SK-MEL-5 (cell line): ENCODE data around the gene PODNL1. TPM values are rescaled to one million over a fixed set of nuclear protein-coding genes. Genes with fewer than 3 reads are reported as not detected.

ENCODE experiments used
- DNase-seq: peaks from one replicate; pipeline ENCODE4 v3.0.0-alpha.2; 2016; ENCODE audit warnings: low read depth, low spot score
- in situ Hi-C: cut with HindIII; loops from 2 replicates; pipeline ENCODE4 v1.10.0; 2016; ENCODE audit warnings: low sequenced_read_pairs, high pct_unique_total_duplicates, low pct_unique_long_range_greater_than_20kb
- polyA plus RNA-seq, 2 experiments: library from polyadenylated mRNA; depleted of rRNA; stranded (reverse); fragments of >200 nt; gene quantifications; 2 replicates each; pipeline ENCODE4 v1.2.3, GENCODE V29; 2015
- total RNA-seq: library from RNA; depleted of rRNA; stranded (reverse); fragments of >200 nt; shearing (Covaris generic); gene quantifications from 2 replicates; pipeline ENCODE4 v1.2.3, GENCODE V29; 2014; rRNA removed

PODNL1 gene, protein sequence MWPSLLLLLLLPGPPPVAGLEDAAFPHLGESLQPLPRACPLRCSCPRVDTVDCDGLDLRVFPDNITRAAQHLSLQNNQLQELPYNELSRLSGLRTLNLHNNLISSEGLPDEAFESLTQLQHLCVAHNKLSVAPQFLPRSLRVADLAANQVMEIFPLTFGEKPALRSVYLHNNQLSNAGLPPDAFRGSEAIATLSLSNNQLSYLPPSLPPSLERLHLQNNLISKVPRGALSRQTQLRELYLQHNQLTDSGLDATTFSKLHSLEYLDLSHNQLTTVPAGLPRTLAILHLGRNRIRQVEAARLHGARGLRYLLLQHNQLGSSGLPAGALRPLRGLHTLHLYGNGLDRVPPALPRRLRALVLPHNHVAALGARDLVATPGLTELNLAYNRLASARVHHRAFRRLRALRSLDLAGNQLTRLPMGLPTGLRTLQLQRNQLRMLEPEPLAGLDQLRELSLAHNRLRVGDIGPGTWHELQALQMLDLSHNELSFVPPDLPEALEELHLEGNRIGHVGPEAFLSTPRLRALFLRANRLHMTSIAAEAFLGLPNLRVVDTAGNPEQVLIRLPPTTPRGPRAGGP
- total RNA-seq = not detected in 2 replicates
- polyA plus RNA-seq (2015; cell fraction: cytosol; rRNA removed) = 0.30 and 1.6 TPM in 2 replicates
- 0.27 TPM in 1 of 2 replicates, not detected in the other for polyA plus RNA-seq (2015; cell fraction: nucleus; rRNA removed)

DNA sequence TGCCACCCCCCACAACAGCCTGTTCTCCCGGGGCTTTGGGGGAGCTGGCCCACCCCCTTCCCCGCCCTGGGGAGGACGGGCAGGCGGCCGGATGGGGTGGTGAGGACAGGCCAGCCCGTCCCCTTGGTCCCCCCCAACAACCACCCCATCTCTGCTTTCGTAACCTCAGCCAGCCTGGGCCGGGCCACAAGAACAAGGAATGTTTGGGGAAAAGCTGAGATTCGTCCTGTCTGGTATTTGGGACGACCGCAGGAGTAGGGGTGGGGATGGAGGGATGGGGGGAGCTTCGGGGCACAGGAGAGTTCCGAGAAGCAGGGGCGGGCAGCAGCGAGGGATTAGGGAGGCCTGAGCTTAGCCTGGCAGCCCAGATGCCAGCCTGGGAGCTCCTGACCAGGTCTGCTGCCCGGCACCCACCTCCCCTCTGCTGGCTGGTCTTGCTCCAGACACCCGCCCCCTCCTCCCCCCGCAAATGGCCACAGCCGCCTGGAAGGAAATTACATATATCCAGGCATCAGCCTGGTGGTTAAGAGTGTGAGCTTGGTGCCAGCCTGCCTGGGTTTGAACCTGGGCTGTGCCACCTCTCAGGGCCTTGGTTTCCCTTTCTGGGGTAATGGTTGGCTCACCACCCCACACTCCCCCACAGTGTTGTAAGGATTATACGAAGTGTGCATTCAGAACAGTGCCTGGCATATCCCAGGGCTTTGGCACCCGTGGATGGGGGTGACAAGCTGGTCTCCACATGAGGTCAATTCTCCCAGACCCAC, at the start of gene PODNL1:
PODNL1 (minus strand) TSS at position 117 of the 764 bp plus-strand sequence. CDS start 236 bp downstream, outside the sequence.
- no peak for DNase-seq
- in situ Hi-C loops = no loop called here

DNA sequence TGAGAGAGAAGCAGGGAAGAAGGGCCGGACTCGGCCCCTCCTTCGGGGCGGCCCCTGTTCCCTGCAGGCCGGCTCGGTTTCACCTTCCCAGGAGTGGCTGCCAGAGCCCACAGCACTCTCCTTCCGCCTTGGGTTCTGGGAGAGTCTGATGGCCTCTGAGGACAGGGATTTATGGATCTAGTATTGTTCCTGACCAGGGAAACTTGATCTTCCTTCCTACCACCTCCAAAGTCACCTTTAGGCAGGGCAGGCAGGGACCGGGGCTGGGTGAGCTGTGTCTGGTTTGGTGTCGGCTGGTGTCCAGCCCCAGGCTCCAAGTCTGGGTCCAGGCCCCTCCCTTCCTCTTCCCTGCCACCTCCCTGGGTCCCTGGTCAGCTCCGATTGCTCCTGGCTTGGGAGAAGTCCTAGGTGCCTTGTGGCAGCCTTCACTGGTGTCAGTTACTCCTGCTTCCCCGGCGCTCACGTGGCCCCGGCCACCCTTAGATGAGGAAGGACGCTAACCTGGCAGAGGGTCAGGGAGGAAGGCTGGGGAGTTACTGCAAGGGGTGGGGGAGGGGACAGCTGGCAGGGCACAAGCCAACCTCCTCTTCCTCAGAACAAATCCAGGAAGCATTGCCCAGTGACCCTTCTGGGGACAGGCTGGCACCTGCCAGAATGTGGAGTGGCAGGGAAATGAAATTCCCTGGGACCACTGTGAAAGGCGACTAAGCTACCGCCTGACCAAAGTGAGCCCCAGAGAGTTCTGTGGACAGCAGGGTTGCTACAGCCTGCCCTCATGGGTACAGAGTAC, 49.1 kb upstream of the PODNL1 start:
- in situ Hi-C loops = no loop called here

DNA sequence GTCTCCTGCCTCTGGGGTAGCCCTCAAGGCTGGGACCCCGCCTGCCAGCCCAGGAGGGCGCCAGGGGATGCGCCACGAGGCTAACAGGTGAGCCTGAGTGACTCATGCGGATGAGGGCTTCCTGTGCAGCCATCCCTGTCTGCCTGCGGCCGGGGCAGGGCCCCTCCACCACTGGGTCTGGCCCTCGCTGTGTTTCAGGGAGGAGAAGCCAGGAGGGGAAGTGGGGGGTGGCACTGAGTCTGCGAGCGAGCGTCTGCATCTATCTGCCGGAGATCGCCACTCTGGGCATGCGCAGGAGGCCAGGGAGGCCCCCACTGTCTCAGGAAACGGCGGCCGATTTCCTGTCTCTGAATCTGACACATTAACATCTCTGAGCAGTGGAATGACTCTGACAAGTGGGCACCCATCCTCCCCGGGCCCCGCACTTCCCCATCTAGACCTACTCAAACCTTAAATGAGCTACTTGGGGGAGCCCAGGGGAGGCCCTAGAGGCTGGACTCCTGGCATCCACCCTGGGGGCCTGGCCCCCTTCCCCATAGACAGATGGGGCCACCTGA, 48.2 kb upstream of the PODNL1 start:
- in situ Hi-C loops = no loop called here
- no peak for DNase-seq

More for the DNA sequence above, 49.1 kb upstream of the PODNL1 start:
- DNase-seq = no peak

DNA sequence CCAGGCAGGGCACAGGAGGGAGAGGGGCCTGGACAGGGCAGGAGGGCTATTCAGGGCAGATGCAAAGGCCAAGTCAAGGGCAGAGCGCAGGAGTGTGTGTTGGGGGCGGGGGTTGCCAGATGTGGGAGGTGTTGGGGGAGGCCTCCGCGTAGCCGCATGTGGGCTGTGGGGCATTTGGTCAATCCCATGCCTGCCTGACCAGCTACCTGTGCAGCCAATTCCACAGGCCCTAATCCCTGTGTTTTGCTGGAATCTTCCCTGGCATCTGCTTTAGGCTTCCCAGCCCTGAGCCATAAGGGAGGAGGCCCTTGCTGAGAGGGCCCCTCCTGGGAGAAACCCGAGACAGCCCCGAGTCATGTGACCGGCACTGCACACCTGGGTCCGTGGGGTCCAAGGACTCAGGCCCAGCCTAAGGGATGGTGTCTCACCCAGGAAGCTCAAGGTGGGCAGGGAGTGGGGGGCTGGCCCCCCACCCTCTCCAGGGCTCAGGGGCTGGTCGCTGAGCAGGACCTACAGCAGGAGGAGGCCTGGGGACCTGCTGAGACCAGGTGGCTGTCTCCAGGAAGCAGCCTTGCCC, 47.6 kb upstream of the PODNL1 start:
- in situ Hi-C loops = no loop called here
- no peak for DNase-seq

DNA sequence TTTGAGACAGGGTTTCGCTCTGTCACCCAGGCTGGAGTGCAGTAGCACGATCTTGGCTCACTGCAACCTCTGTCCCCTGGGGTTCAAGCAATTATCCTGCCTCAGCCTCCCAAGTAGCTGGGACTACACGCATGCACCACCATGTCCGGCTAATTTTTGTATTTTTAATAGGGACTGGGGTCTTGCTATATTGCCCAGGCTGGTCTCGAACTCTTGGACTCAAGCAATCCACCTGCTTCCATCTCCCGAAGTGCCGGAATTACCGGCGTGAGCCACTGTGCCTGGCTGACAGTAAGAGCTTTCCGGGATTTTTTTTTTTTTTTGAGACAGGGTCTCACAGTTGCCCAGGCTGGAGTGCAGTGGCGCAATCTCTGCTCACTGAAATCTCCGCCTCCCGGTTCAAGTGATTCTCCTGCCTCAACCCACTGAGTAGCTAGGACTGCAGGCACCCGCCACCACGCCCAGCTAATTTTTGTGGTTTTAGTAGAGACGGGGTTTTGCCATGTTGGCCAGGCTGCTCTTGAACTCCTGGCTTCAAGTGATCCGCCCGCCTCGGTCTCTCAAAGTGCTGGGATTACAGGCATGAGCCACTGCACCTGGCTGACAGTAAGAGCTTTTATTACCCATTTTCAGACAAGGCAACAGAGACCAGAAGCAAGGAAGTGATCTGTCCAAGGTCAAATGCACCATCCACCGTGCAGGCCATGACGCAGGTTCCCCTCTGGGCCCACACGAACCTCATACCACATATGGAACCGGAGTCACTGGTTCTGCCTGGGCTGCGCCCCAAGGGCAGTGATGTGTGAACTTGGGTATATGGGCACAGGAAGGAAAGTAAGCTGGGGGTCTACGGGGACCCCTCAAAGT, 46.9 kb upstream of the PODNL1 start:
- in situ Hi-C loops = no loop called here

DNA sequence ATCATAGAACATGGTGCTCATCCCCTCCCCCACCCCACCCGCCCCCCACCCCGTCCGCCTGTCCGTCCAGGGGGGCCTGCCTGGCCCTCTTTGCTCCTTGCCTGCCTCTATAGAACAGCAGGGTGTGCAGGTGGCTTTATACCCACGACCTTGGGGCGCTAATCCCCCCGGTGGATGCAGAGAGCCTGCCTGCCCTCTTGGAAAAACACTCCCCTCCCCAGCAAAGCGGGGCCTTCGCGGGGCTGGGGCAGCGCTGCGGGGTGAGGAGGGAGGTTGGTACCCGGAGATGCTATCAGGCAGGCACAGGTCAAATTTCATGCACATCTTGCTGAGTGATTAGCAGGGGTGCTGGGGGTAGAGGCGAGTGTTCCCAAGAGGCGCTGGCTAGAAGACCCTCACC, 46.0 kb upstream of the PODNL1 start:
- no peak for DNase-seq
- in situ Hi-C loops = no loop called here

More for the DNA sequence above, 46.9 kb upstream of the PODNL1 start:
- DNase-seq = no peak

DNA sequence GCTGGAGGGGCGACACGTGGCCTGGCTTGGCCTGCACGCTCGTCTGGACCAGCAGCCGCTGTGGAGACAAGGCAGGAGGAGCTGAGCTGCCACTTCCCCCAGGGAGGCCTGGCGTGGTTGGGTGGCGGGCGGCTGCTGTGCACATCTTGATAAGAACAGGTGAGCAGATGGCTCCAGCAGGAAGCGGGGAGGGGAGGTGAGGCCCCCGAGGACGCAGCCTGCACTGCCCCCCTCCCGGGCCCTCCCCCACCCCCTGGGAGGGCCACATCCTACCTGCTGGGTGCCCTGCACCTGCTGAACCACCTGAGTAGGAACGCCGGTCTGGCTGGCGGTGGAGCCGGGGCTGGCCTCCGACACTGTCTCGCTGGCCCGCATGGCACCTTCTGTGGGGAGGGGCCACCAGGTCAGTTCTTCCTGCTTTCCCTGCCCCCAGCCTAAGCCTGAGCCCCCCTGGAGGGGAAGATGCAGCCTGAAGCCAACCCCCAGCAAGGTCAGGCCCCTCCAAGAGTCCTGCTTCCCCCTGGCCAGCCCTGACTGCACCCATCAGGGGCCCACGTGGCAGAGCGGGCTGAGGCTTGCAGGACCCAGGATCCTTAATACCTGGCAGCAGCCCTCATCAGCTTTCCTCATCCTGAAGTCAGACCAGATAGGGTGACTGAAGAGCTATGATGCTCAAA, 45.1 kb upstream of the PODNL1 start:
- DNase-seq = no peak
- in situ Hi-C loops = no loop called here

DNA sequence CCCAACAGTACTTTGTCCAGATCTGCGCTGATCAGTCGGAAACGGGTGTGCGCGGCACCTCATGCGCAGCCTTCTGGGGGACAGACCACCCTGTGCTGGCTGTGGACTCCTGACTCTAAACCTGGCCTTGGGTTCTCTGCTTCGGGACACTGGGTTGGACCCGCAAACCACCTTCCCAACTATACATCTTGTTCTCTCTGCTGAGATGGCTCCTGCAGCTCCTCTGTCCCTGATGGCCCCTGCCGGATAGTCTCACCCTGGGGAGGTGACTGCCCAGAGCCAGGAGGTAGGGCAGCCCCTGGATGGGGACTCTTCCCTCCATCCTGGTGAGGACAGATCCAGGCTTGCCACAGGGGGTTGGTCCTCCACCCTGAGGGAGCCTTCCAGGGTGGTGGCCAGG, 44.6 kb upstream of the PODNL1 start:
- in situ Hi-C loops = no loop called here
- DNase-seq = no peak

DNA sequence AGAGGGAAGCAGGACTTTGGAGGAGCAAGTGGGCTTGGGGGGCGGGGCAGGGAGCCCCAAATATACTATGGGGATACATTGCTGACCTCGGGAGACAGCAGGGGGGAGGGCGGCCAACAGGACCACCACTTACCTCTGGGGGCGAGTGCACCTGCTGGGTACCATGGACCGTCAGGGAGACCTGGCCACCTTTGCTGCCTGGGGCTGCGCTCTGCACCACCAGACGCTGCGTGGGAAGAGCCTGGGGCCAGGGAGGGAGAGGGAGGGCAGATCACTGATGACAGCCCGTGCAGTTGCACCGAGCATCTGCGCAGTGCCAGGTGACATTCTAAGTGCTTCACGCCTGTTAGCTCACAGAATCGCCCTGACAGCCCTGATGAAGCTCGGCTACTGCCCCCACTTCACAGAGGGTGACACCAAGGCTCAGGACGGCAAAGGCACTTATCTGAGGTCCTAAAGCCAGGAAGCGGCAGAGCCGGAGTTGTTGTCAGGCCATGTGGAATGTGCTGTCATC, 43.8 kb upstream of the PODNL1 start:
- DNase-seq = no peak
- in situ Hi-C loops = no loop called here

DNA sequence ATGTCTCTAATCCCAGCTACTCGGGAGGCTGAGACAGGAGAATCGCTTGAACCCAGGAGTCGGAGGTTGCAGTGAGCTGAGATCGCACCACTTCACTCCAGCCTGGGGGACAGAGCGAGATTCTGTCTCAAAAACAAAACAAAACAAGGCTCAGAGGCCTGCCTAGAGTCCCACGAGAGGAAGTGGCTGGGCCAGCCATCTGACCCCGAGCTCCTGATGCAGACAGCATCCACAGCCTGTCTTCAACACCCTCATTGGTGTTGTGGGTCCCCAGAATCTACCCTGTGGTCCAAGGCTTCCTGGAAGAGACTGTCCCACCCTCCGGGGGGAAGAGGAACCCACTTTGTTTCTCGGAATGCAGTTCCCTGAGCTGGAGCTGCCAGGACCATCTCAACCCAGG, 43.2 kb upstream of the PODNL1 start:
- in situ Hi-C loops = no loop called here
- DNase-seq = no peak

DNA sequence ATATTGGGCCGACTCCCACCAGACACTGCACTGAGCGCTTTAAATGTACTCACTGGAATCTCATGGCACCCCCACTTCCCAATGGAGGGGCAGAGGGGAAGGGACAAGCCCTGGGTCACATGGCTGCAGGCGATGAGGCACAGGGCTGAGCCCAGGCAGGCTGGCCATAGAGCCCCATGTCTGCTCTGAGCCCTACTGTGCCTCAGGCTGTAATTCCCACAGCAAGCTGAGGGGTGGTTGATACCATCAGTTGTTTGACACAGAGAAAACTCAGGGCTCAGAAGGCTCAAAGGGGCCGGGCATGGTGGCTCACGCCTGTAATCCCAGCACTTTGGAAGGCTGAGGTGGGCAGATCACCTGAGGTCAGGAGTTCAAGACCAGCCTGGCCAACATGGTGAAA, 42.8 kb upstream of the PODNL1 start:
- in situ Hi-C loops = no loop called here
- DNase-seq = no peak

DNA sequence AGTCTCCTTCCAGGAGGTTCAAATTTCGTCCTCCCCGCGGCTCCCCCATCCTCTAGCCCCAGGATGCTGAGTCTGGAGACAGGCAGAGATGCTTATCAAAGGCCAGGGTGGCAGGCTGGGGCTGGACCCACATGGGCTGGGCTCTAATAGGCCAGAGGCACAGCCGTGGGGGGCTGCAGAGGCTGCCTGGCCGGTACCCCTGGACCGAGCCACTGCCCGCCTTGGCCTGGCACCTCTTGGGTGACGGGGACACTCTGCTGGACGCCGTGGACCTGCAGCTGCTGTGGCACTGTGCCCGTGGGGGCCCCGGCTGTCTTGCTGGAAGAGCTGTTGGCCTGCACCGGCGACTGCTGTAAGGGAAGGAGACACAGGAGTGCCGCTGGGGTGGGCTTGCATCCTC, 42.1 kb upstream of the PODNL1 start:
- in situ Hi-C loops = no loop called here
- no peak for DNase-seq

DNA sequence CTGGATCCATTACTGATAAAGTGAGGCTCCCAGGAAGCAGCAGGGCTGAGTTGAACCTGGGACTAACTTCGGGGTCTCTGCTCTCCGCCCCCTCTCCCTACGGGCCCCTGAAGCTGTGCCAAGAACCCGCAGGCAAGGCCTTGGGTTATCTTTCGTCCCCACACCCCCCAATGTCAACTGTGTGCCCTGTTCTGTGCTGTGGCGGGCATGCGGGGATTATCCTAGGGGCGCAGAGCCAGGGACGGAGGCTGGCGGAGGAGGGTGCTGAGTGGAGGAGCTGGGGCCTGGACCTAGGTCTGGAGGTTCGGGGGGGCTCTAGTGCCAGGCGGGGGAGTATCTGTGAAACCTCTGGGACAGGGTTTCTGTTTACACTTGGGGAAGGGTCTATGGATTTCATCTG, 41.5 kb upstream of the PODNL1 start:
- in situ Hi-C loops = no loop called here

DNA sequence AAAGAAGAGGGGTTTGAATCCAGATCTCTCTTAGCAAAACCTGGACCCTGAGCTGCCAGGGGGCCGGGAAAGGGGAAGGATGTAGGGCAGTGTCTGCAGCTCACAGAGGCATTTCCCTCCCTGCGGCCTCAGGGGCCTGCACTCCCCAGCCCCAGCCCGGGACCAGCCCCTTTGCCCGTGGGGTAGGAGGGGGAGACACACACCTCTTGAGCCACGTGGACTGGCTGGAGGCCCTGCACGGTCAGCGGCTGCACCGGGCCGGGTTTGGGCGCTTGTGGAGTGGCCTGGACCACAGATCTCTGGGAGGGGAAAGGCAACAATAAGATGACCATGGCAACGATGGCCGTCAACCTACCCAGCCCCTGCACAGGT, 41.0 kb upstream of the PODNL1 start:
- in situ Hi-C loops = no loop called here

More for the DNA sequence above, 41.5 kb upstream of the PODNL1 start:
- no peak for DNase-seq

DNA sequence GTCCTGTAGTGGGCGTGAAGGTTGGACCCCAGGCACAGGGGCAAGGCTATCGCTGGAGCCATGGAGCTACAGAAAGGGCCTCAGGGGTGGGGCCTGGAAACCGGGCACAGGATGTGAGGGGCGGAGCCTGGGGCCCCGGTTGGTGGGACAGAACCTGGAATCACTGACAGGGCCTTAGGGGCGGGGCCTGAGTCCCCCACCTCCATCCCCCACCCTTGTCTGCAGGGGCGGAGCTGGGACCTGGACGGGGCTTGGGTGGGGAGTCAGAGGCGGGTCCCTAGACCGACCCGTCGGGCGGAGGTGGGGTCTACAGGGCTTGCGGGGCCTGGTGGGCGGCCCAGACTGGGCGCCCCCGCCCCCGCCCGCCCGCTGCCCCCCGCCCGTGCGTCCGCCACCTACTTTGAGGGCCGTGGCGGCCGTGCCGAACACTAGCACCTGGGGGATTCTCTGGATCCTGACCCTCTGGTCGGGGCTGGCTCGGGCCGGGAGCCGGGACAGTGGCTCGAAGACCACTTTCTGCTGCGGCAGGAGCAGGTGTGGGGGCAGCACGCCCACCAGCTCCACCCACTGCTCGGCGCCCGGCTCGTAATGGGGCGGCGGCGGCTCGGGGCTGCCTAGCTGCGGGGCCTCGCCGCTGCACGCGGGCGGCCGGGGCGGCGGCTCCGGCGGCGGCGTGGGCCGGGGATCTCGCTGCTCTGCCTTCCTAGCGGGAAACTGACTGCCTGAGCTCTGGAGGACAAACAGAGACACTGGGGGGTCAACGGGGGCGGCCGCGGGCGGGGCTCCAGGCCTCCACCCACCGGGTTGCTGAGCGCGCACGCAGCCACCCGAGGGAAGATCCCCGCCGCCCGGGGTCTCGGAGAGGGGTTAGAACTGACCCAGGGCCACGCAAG, 40.4 kb upstream of the PODNL1 start:
- in situ Hi-C loops = no loop called here
- no peak for DNase-seq

More for the DNA sequence above, 41.0 kb upstream of the PODNL1 start:
- no peak for DNase-seq
